ENCODE measurements around the gene SLC47A1.

The SLC47A1 gene

DNA sequence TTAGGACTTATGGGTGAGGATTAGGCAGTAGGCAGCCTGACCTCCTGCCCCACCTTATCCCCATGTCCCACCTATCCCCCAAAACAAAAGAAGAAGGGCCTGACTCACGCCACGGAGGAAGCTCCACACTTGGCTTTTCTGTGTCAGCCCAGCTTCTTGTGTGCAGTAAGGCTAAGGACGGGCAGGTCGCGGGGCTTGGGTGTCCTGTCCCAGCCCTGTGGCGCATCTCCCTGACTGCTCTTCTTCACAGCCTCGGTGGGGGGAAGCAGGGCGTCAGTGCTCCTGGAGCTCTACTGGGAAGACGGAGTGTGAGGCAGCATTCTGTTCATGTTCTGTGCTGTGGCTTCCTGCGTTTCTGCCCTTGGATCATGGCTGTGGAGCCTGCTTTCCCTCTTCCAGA is 80.3 kb downstream of the SLC47A1 start:
- DNase-seq (ENCODE audit: low read depth), result no peak

DNA sequence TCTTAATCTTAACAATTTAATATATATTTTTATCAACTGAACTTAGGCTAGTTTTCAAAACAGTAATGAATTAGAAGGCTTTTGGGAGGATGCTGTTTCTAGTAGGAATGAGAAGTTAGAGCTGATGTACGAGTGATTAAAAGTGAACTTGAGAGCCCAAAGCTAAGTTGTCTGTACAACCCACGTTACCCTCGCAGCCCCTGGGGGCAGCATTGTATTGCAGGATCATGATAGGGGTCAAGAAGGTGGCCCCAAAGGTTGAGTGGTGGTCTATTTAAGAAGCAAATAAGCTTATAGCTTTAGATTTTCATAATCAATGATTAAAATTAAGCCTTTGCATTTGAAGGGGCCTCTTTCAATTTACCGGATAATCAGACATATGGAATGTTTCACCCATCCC is 81.2 kb downstream of the SLC47A1 start:
- no peak for DNase-seq (ENCODE audit: low read depth)

DNA sequence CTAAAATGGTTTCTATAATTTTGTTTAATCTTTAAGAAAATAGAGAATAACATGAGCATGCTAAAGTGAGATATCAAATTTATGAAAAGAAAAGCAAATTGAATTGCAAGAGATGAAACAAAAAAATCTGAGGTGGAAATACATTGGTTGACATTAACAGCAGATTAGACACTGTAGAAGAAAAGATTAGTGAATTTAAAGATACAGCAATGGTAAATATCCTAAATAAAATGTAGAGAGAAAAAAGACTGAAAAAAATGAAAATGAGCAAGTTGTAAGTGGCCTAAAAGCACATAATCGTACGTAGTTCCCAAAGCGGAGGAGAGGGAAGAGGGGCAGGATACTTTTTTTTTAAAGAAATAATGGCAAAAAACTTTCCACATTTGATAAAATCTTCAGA is 84.4 kb downstream of the SLC47A1 start:
- no peak for DNase-seq (ENCODE audit: low read depth)

DNA sequence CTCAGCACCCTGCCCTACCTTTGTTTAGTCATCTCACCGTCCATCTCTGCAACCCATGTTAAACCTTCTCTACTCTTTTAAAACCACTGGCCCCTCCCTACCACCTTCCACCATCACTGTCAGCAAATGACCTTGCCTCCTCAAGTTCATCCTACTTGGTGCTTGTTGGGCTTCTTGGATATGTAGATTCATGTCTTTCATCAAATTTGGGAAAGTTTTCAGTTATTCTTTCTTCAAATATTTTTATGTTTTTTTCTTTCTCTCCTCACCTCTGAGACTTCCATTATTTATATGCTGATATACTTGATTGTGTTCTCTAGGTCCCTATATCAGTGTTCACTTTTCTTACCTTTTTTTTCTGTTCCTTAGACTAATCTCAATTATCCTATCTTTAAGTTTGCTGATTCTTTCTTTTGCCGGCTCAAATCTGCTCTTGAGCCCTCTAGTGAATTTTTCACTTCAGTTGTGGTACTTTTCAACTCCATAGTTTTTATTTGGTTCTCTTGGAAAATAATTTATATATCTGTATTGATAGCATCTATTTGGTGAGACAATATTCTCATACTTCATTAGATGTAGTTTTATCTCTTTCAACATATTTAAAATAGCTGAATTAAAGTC is 86.2 kb downstream of the SLC47A1 start:
- DNase-seq (ENCODE audit: low read depth), result no peak

DNA sequence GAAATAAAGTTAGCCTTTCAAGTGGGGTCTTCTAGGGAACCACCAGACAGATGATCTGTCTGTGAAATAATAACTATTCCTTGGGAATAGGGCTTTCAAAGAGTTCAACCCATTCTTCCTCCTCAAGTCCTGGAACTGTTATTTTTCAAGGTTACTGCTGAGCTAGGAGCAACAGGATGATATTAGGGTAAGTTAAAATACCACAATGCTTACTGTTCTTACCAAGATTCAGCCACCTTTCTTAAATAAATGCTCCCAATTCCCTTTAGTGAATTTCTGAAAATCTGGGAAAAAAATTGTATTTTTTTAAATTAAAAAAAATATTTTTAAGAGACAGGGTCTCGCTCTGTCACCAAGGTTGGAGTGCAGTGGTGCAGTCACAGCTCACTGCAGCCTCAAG is 88.0 kb downstream of the SLC47A1 start:
- no peak for DNase-seq (ENCODE audit: low read depth)

DNA sequence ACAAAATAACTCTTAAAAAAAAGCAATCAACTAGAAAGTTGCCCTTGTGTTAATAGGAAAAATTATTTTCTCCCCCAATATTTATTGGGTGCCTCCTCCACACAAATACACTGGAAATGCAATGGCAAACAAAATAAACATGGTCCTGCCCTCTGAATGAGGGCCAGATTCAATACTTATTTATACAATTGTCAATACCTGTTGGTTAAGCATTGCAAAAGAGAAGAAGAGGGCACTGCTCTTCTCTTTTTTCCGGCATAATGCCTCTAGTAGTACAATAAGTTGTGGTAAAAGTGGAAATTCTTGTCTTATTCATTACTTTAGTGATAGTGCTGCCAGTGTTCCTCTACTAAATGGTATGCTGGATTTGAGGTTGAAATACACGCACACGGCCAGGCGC is 92.4 kb downstream of the SLC47A1 start:
- no peak for DNase-seq (ENCODE audit: low read depth)

All from activated T-helper 1 cell treated with Interleukin-2 at 50 U/mL for 16 hours (primary cell).